ENCODE results near the gene CWC27.

DNA sequence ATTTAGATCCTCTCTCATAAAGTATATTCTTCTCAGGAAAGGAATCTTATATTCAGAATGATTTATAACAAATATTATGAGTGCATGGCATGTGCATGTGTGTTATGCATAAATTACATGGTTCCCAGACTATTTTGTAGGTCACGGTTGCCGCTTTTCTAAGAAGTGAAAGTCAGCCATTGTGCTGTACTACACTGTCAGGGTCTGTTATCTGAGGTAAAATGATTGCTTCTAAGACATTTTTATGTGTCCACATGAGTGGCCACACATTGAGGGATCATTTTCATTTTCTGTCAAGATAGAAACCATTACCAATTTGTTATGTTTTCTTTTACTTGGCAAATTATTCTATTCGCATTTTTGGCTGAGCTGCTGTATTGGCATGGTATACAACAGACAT is 210.8 kb downstream of the CWC27 start:
- no peak for TF ChIP-seq POLR2A (IDR thresholded peaks at IDR 0.05; ENCODE audit: low read depth, low read length)
- TF ChIP-seq SPI1 (IDR thresholded peaks at IDR 0.05; ENCODE audit: low read depth, low read length): no peak
- TF ChIP-seq TAF1 (IDR thresholded peaks at IDR 0.05; ENCODE audit: low read depth, low read length): no peak
- no peak for TF ChIP-seq POLR2AphosphoS5 (IDR thresholded peaks at IDR 0.05; ENCODE audit: low read depth, low read length)
- TF ChIP-seq PAX5 (IDR thresholded peaks at IDR 0.05; ENCODE audit: insufficient read depth, low read length, severe bottlenecking): peak; percentile 93
- no peak for TF ChIP-seq POU2F2 (IDR thresholded peaks at IDR 0.05; ENCODE audit: low read depth, low read length)
